ENCODE measurements around the gene HOXB3.

The HOXB3 gene

DNA sequence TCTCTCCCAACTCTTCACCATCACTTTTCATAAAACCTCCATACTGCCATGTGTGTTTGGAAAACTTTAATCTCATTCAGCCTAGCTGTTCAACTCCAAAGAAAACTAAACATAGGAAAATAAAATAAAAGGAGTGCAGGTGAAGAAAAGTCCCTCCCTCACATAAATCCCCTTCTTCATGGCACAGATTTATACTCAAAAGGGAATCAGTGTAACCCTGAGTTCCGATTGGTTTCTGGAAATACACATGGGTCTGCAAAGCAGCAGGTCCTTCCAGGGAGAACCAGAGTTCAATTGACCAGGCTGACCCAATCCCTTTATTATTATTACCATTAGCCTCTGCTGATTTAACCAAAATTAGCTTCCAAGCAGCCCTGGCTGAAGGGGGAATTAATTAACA, 36.2 kb downstream of the HOXB3 start:
- peak; percentile 39 for DNase-seq

GRCh38 chr17:48553190-48553547, 36.9 kb downstream of the HOXB3 start:
- DNase-seq: peak; percentile 18

- DNase-seq: peak; percentile 35
Observed at GRCh38 chr17:48552466-48553189, 37.4 kb downstream of the HOXB3 start.

GRCh38 chr17:48551596-48552465, 38.2 kb downstream of the HOXB3 start:
- DNase-seq: no peak

GRCh38 chr17:48551214-48551555, 38.9 kb downstream of the HOXB3 start:
- DNase-seq: peak; percentile 23

DNA sequence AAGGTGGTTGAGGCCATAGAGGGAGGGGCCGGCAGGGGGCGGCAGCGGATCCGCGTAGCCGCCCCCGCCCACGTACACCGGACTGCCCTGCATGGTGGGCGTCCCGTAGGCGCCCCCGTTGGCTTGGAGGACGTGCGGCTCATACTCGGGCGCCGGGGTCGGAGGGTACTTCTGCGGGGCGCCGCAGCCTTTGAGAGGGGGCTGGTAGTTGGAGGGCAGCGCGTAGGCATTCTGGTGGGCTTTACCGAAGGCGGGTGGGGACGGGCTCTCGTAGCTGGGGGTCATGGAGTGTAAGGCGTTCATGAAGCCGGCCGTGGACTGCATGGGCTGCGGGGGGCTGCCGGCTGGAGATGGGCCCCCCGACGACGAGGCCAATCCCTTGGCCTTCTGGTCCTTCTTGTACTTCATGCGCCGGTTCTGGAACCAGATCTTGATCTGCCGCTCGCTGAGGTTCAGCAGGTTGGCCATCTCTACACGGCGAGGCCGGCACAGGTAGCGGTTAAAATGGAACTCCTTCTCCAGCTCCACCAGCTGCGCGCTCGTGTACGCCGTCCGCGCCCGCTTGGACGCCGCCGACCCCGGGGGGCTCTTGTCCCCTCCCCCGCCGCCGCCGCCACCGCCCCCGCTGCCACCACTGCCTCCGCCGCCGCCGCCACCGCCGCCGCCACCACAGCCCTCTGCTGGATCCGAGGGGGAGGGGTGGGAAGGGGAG, 39.4 kb downstream of the HOXB3 start:
- no peak for DNase-seq

GRCh38 chr17:48549914-48550501, 40.0 kb downstream of the HOXB3 start:
- DNase-seq: no peak

- DNase-seq: peak; percentile 28
Observed at GRCh38 chr17:48549281-48549630, 40.8 kb downstream of the HOXB3 start.

DNA sequence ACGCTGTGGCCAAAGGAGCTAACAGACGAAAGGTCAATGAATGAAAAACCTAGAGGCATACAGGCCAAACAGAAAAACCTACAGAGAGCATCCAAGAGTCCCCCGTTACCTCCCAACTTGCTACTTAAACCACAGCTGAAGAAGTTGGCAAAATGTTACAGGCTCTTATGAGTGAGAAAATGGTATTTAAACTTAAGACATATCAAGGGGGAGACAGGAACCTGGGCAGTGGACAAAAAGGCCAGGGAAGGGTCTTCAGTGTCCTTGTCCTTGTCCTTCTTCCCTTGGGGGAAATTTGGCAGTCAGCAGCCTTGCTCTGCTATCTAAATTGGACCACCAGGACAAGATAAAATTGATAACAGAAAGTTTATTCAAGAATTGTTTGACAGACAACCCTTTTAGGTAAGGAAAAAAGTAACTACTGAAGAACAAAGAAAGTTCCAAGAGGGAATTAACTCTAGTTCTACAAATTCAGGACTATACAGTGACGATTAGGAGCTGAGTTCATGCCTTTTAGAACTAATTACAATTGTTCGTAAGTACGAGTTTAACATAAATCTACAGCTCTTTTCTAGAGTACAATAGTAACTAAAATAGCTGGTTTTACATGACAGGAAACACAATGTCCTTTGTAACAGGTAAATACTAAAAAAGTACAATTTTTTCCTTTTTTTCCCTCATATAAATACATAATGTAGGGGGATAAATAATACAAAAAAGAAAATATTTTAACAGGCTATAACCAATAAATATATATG, 41.3 kb downstream of the HOXB3 start:
- DNase-seq: peak; percentile 45

GRCh38 chr17:48547808-48548522, 42.1 kb downstream of the HOXB3 start:
- peak; percentile 48 for DNase-seq

- peak; percentile 53 for DNase-seq
Observed at GRCh38 chr17:48546924-48547807, 42.9 kb downstream of the HOXB3 start.

DNA sequence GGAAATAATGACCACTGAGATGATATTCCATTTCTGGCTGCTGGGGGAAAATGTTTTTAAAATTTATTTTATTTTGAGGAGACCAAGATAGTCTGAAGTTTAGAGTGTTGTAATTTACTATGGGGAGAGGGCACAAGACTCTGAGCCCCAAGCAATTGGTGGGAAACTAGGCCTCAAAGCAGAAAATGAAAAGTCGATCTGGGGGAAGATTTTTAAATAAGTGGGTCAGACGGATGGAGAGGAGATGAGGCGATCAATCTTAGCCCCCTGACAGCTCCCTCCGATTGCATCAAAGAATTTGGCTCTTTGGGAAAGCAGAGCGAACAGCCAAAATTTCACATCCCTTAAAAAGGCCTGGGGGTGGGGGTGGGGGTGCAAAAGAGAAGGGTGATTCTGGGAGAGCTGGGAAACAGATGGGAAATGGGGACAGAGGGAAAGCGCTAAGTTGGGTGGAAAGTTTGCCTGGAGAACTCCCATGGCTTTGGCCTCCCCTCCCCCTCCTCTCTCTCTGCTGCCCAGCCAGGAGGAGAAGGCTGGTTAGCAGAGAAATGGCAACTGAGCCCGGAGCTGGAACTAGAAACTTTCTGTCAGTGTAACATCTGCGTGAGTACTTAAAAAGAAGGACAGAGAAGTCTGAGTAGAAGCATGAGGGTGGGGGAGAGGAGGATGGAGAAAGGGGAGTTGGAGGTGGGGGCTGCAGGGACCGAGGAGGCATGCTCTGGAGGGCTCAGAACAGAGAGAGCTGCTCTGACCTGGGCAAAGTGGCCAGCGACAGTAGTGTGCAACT, 43.7 kb downstream of the HOXB3 start:
- peak; percentile 38 for DNase-seq

DNA sequence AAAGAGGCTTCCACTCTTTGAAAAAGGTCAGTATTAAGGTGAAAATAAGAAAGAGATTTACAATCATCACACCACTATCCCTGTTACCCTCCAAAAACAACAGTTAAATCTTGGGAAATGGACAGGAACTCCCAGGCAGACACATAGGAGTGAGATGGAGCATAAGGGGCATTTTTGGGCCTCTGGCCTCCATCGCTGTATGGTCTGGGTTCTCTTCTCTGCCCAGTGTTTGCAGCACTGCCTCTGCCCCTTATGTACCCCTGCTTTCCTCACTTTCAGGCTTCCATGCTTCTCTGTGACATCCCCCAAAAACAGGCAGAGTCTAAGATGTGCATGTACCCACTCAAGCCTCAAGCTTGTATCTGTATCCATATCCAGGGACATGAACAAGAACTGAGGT, 44.5 kb downstream of the HOXB3 start:
- peak; percentile 21 for DNase-seq

DNA sequence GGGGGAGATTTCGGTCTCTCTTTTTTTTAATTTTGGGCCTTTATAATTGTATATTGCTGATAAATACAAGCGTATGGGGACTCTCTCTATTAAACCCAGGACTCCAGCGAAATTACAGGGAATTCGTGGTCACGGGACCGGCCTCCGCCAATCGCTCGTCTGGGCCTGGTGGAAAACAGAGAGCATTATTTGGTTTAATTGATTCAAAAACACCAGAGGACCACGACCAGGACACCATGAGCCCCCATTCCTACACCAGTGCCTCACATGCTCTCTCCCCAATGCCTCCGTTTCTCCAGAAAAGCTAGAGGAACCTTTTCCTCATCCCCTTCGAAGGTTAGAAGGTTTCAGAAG, 45.0 kb downstream of the HOXB3 start, which contains the start of gene HOXB2:
Gene HOXB2 (minus strand): TSS at position 88 of the 354 bp plus-strand sequence. CDS start 198 bp downstream, outside the sequence.
- peak; percentile 20 for DNase-seq

- DNase-seq: peak; percentile 58
Observed at GRCh38 chr17:48544349-48545021, 45.6 kb downstream of the HOXB3 start.

- no peak for DNase-seq
Observed at GRCh38 chr17:48543854-48544348, 46.1 kb downstream of the HOXB3 start.

DNA sequence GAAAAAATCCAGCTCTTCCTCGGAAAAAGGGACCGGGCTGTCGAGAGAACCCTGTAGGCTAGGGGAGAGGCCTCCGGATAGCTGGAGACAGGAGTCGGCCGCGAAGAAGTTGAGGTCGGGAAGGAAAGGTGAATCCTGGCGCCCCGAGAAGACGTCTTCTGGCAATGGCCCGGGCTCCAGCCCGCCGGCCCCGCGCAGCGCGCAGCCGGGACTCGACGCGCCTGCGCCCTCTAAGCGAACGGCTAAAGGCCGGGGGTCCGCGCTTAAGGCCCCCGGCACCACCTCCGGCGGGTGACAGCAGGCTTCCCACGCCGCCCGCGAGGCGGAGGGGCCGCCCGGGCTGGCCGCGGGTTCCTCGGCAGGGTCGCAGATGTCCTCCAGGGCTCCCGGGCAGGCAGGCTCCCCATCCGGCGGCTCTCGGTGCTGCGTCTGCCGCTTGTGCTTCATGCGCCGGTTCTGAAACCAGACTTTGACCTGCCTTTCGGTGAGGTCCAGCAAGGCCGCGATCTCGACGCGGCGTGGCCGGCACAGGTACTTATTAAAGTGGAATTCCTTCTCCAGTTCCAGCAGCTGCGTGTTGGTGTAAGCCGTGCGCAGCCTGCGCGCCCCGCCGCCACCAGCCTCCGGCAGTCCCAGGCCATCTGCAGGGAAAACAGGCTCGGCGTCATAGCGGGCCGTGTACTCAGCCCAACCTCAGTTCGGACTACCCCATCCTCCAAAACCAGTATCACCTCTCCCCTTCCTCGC, 46.8 kb downstream of the HOXB3 start:
- peak; percentile 77 for DNase-seq

DNA sequence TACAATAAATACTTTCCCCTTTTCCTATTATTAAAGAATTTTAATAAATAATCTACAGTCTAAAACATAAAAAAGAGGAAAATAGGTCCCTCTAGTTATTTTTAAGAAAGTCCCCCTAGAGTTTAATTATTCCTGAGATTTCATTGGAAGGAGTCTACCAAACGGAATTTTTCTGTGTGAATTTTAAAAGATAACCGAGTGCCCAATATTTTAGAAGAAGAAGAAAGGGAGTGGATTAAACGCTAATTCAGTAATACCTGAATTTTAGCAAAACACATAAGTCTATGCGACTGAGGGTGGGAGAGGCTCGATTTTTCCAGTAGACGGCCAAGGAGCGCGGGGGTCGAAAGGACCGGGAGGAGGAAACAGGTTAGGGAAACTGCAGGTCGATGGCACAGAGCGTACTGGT, 47.3 kb downstream of the HOXB3 start:
- no peak for DNase-seq
